Natural killer cell (primary cell): ENCODE data around the gene GNAZ. TPM values are rescaled to one million over a fixed set of nuclear protein-coding genes. Genes with fewer than 3 reads are reported as not detected.

ENCODE experiments used
- ATAC-seq, 3 donors: fragments of 150-1000 bp in 2 of 3; fragments of 200-7000 bp in 1 of 3; cut with Tn5 transposase; 1 replicate in 1 of 3; 2 replicates in 2 of 3; pipeline ENCODE4 v1.10.0; 2021; ENCODE audit warnings: mild to moderate bottlenecking in 2 of 3, moderate library complexity in 2 of 3
- DNase-seq, 2 donors: peaks; one replicate each; pipeline versions ENCODE4 v3.0.0 to v3.0.0-alpha.2; 2013 to 2021; ENCODE audit warnings: mixed read lengths in 1 of 2
- H3K27ac ChIP-seq: one replicate; pipeline ENCODE4 v1.5.1; 2013; ENCODE audit warnings: mild to moderate bottlenecking, low read length
- H3K27me3 ChIP-seq: one replicate; pipeline ENCODE4 v1.6.1; 2013; ENCODE audit warnings: low read length; ENCODE audit not compliant: control insufficient read depth, insufficient read depth
- H3K36me3 ChIP-seq: one replicate; pipeline ENCODE4 v1.6.1; 2013; ENCODE audit warnings: low read length; ENCODE audit not compliant: control insufficient read depth, insufficient read depth
- H3K4me1 ChIP-seq: one replicate; pipeline ENCODE4 v1.6.1; 2013; ENCODE audit warnings: low read length; ENCODE audit not compliant: control insufficient read depth, insufficient read depth
- H3K4me3 ChIP-seq: one replicate; pipeline ENCODE4 v1.5.1; 2013; ENCODE audit warnings: low read length
- H3K9me3 ChIP-seq: one replicate; pipeline ENCODE4 v1.6.1; 2013; ENCODE audit warnings: low read length; ENCODE audit not compliant: control insufficient read depth, insufficient read depth
- H3K27ac Mint-ChIP-seq, 2 donors: one replicate each; pipeline ENCODE4 v1.8.0; 2022; ENCODE audit warnings: mild to moderate bottlenecking in 2 of 2, mixed read lengths in 2 of 2, moderate library complexity in 1 of 2
- H3K27me3 Mint-ChIP-seq, 2 donors: one replicate each; pipeline ENCODE4 v1.8.0; 2022; ENCODE audit warnings: low read depth in 2 of 2, mixed read lengths in 2 of 2
- H3K36me3 Mint-ChIP-seq: one replicate; pipeline ENCODE4 v1.8.0; 2022; ENCODE audit warnings: mixed read lengths
- H3K4me1 Mint-ChIP-seq, 2 donors: one replicate each; pipeline ENCODE4 v1.8.0; 2022; ENCODE audit warnings: mixed read lengths in 2 of 2
- H3K4me3 Mint-ChIP-seq: one replicate; pipeline ENCODE4 v1.8.0; 2022; ENCODE audit warnings: mild to moderate bottlenecking, moderate library complexity, mixed read lengths
- H3K9me3 Mint-ChIP-seq, 2 donors: one replicate each; pipeline ENCODE4 v1.8.0; 2022; ENCODE audit warnings: mixed read lengths in 2 of 2
- WGBS: methylation state at CpG from one replicate; pipeline ENCODE4 v1.1.7; 2013; ENCODE audit warnings: missing lambda C conversion rate; ENCODE audit not compliant: insufficient coverage; 5-methylcytosine and 5-hydroxymethylcytosine counted together
- intact Hi-C: fragments of 100-400 bp; cut with micrococcal nuclease; formaldehyde crosslinking; loops from one replicate; pipeline ENCODE4 v1.14.2; 2022
- total RNA-seq, 4 donors: library from RNA; stranded (reverse); fragments of 120-200 nt in 1 of 4; gene quantifications; one replicate each; pipeline versions ENCODE4 v1.2.3 to v1.2.4, GENCODE V29; 2013 to 2022
- TF ChIP-seq, protein P1 (sequence below): fragments of 200-600 bp; IDR thresholded peaks from one replicate; pipeline ENCODE4 v1.8.0; 2022; ENCODE audit warnings: antibody characterized with exemption

The GNAZ gene
- total RNA-seq, 3 donors from 2014 or later (not counting 1 experiment from before 2014, with no cell fraction given), result 4.5 to 7.5 (median 5.6) TPM

DNA sequence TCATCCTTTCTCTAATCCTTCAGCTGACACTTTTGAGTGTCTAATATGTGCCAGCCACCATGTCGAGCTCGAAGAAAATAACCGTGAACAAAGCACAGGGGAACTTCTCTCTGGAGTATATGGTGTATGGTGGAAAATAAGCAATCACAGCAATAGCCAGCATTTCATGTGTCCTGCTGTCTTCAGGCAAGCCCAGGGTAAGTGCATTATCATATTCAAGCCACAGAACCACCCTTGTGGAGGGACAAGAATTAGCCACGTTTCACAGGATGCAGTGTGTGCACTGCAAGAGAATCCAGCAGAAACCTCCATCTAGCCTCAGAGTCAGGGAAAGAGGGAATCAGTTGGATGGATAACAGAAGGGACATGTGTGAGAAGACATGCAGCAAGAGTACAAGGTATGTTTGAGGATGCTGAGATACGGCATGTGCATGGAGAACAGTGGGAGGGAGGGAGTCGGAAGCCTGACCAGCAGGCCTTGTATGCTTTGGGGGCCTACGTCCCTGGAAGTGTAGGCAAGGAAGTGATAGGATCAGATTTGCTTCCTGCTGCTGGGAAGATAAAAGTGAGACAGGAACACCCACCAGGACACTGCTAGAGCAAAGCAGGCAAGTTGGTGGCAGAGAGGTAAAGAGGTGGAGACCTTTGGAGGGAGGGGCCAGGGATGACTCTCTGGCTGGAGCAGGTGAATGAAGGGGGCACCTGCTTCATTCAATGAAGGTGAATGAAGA, 14.7 kb upstream of the GNAZ start:
- Mint-ChIP-seq H3K9me3 (peaks cover 0 to 3% of the 10 kb centered on the region in 2 donors), H3K4me3 (no peak overlapping the region), H3K27ac (no peak overlapping the region), H3K36me3 (peaks cover 5% of the 10 kb centered on the region), H3K4me1 (no peaks in the 10 kb centered on the region), H3K27me3 (peaks cover 8 to 24% of the 10 kb centered on the region in 2 donors)
- ATAC-seq, result no peak
- DNase-seq, result no peak
- intact Hi-C loops, result no loop called here
- Histone ChIP-seq H3K36me3 (no peaks in the 10 kb centered on the region), H3K27me3 (no peaks in the 10 kb centered on the region), H3K9me3 (no peaks in the 10 kb centered on the region), H3K27ac (no peak overlapping the region), H3K4me3 (no peak overlapping the region), H3K4me1 (no peaks in the 10 kb centered on the region)
- WGBS, result 83% methylated on average over 7 of the region's 7 CpGs
- TF ChIP-seq, protein P1, sequence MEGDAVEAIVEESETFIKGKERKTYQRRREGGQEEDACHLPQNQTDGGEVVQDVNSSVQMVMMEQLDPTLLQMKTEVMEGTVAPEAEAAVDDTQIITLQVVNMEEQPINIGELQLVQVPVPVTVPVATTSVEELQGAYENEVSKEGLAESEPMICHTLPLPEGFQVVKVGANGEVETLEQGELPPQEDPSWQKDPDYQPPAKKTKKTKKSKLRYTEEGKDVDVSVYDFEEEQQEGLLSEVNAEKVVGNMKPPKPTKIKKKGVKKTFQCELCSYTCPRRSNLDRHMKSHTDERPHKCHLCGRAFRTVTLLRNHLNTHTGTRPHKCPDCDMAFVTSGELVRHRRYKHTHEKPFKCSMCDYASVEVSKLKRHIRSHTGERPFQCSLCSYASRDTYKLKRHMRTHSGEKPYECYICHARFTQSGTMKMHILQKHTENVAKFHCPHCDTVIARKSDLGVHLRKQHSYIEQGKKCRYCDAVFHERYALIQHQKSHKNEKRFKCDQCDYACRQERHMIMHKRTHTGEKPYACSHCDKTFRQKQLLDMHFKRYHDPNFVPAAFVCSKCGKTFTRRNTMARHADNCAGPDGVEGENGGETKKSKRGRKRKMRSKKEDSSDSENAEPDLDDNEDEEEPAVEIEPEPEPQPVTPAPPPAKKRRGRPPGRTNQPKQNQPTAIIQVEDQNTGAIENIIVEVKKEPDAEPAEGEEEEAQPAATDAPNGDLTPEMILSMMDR, result no peak

DNA sequence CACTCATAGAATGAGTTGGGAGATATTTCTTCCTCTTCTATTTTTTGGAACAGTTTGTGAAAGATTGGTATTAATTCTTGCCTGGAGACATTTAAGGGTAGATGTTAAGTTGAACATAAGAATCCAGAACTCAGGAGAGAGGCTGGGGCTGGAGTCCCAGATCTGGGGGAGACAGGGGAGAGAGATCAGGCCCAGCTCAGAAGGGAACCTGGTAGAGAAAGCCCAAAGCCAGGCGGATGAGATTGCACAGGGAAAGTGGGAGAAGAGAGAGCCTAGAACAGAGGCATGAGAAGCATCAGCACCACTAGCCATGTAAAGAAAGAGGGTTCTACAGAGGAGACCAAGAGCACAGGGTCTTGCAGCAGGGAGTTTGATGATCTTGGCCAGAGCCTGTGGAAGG, 13.0 kb upstream of the GNAZ start:
- Histone ChIP-seq H3K9me3 (no peaks in the 10 kb centered on the region), H3K4me3 (no peak overlapping the region), H3K27ac (no peak overlapping the region), H3K27me3 (no peaks in the 10 kb centered on the region), H3K36me3 (no peaks in the 10 kb centered on the region), H3K4me1 (no peaks in the 10 kb centered on the region)
- no peak overlapping the region for H3K4me3 Mint-ChIP-seq
- intact Hi-C loops, result no loop called here
- no peak overlapping the region for H3K27ac Mint-ChIP-seq
- no peaks in the 10 kb centered on the region for H3K4me1 Mint-ChIP-seq
- 0% methylated on average over 1 of the region's 1 CpG for WGBS
- H3K9me3 Mint-ChIP-seq, result peaks cover 0 to 3% of the 10 kb centered on the region in 2 donors
- H3K27me3 Mint-ChIP-seq, result peaks cover 8 to 14% of the 10 kb centered on the region in 2 donors
- TF ChIP-seq, protein P1, result no peak
- H3K36me3 Mint-ChIP-seq, result peaks cover 5% of the 10 kb centered on the region
- DNase-seq, result no peak
- no peak for ATAC-seq

DNA sequence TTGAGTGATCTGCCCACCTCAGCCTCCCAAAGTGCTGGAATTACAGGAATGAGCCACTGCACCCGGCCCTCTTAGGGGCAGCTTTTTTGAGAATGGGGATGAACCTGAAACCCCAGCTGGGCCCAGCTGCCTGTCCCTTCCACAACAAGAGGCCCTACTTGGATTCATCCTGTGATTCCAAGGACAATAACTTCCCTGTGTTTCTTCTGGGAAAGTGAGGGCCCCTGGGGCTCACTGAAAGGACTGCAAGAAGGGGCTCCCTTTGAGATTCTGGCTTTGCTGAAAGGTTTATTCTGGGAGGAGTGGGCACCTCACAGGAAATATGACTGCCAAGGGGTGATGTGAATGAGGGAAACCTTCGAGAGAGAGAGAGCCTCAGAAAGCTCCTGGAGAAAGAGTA, 12.3 kb upstream of the GNAZ start:
- Histone ChIP-seq H3K27ac (no peak overlapping the region), H3K36me3 (no peaks in the 10 kb centered on the region), H3K4me3 (no peak overlapping the region), H3K9me3 (no peaks in the 10 kb centered on the region), H3K4me1 (no peaks in the 10 kb centered on the region), H3K27me3 (no peaks in the 10 kb centered on the region)
- no peak overlapping the region for H3K27ac Mint-ChIP-seq
- peaks cover 0 to 3% of the 10 kb centered on the region in 2 donors for H3K9me3 Mint-ChIP-seq
- 93% methylated on average over 2 of the region's 2 CpGs for WGBS
- no peaks in the 10 kb centered on the region for H3K4me1 Mint-ChIP-seq
- DNase-seq (no peak), ATAC-seq (no peak)
- TF ChIP-seq, protein P1, result no peak
- H3K27me3 Mint-ChIP-seq, result peaks cover 8 to 14% of the 10 kb centered on the region in 2 donors
- intact Hi-C loops, result no loop called here
- H3K4me3 Mint-ChIP-seq, result no peak overlapping the region
- peaks cover 5% of the 10 kb centered on the region for H3K36me3 Mint-ChIP-seq
